K562 (cell line): Measurements from ENCODE around the gene CYP4B1. TPM values are rescaled to one million over a fixed set of nuclear protein-coding genes. Genes with fewer than 3 reads are reported as not detected.

Experiments
- ATAC-seq: fragments of 200-7000 bp; cut with Tn5 transposase; 3 replicates; pipeline ENCODE4 v1.9.1; 2020; ENCODE audit warnings: moderate library complexity
- BruUV-seq: library from RNA; stranded (reverse); fragments of 400-500 nt; replicated peaks from 2 replicates; lab custom pipeline; 2021; lab: Mats Ljungman, UMichigan
- CTCF ChIA-PET: fragments of 300-600 bp; formaldehyde crosslinking; extraction: SDS; loops from one replicate; lab custom pipeline; 2021; ENCODE audit warnings: low intra/inter-chr PET ratio; lab: Yijun Ruan, JAX
- POLR2A ChIA-PET: fragments of 300-600, 350-650 bp; sonication (Branson Sonifier 250); formaldehyde crosslinking; extraction: SDS; loops from one replicate; lab custom pipeline; 2021; ENCODE audit warnings: antibody characterized with exemption, inconsistent platforms; lab: Yijun Ruan, JAX
- DNase-seq, 4 experiments: peaks; one replicate each; pipeline versions ENCODE4 v3.0.0 to v3.0.0-alpha.2; 2011 to 2018; ENCODE audit warnings: low spot score in 3 of 4, mixed read lengths in 3 of 4; ENCODE audit errors: extremely low read depth in 1 of 4
- FAIRE-seq: peaks from 2 replicates; lab custom pipeline; 2011; peaks lifted over from hg19 to GRCh38; lab: Jason Lieb, UNC
- H2AFZ ChIP-seq: 2 replicates; pipeline ENCODE4 v1.6.0; 2011; ENCODE audit warnings: low read depth, low read length, control low read depth, inconsistent platforms
- H3K27ac ChIP-seq: fragments of 200-600 bp; 3 replicates; pipeline ENCODE4 v1.8.0; 2011; ENCODE audit warnings: low read depth, mild to moderate bottlenecking, control low read depth, inconsistent platforms, low read length, moderate library complexity, mixed read lengths; ENCODE audit errors: extremely low read depth
- H3K27me3 ChIP-seq, 2 experiments: fragments of 300-600 bp in 1 of 2; 2 replicates in 1 of 2; 3 replicates in 1 of 2; pipeline versions ENCODE4 v1.6.0 to v1.8.0; 2011; ENCODE audit warnings: inconsistent platforms in 2 of 2, low read length in 2 of 2, mild to moderate bottlenecking in 1 of 2, mixed read lengths in 1 of 2, moderate library complexity in 1 of 2; ENCODE audit not compliant: control insufficient read depth in 2 of 2, insufficient read depth in 2 of 2
- H3K36me3 ChIP-seq: fragments of 300-600 bp; 3 replicates; pipeline ENCODE4 v1.8.0; 2011; ENCODE audit warnings: mild to moderate bottlenecking, low read length, inconsistent platforms; ENCODE audit not compliant: control insufficient read depth, insufficient read depth
- H3K4me1 ChIP-seq, 2 experiments: fragments of 200-600 bp in 1 of 2; replicated peaks in 1 of 2; 2 replicates in 1 of 2; 3 replicates in 1 of 2; pipeline versions ENCODE4 v1.5.1 to v1.8.0; 2011; ENCODE audit warnings: inconsistent platforms in 2 of 2, low read length in 2 of 2, mild to moderate bottlenecking in 1 of 2, mixed read lengths in 1 of 2, moderate library complexity in 1 of 2; ENCODE audit not compliant: control insufficient read depth in 2 of 2, insufficient read depth in 2 of 2
- H3K4me2 ChIP-seq: 2 replicates; pipeline ENCODE4 v1.6.1; 2011; ENCODE audit warnings: low read length, control low read depth, inconsistent platforms, mixed read lengths; ENCODE audit not compliant: insufficient read depth
- H3K4me3 ChIP-seq: fragments of 200-600 bp; sonication (generic), shearing (Covaris generic); 2 replicates; pipeline ENCODE4 v1.5.1; 2016; ENCODE audit warnings: control low read depth, inconsistent platforms
- H3K79me2 ChIP-seq: fragments of 200-600 bp; 3 replicates; pipeline ENCODE4 v1.8.0; 2011; ENCODE audit warnings: low read length, inconsistent platforms; ENCODE audit not compliant: control insufficient read depth, insufficient read depth
- H3K9ac ChIP-seq, 2 experiments: 2 replicates each; pipeline versions ENCODE4 v1.6.0 to v1.6.1; 2011; ENCODE audit warnings: low read depth in 2 of 2, low read length in 2 of 2, control low read depth in 1 of 2, inconsistent platforms in 1 of 2, mild to moderate bottlenecking in 1 of 2, mixed read lengths in 1 of 2; ENCODE audit not compliant: insufficient read depth in 1 of 2
- H3K9me1 ChIP-seq: one replicate; pipeline ENCODE4 v1.6.0; 2011; ENCODE audit warnings: inconsistent platforms, mild to moderate bottlenecking, low read length, moderate library complexity; ENCODE audit not compliant: control insufficient read depth, insufficient read depth
- H3K9me3 ChIP-seq: replicated peaks from 2 replicates; pipeline ENCODE4 v1.5.1; 2011; ENCODE audit warnings: low read depth, low read length, inconsistent platforms; ENCODE audit not compliant: control insufficient read depth, insufficient read depth
- H4K20me1 ChIP-seq: replicated peaks from 2 replicates; pipeline ENCODE4 v1.6.1; 2011; ENCODE audit warnings: low read length, inconsistent platforms, mixed read lengths; ENCODE audit not compliant: control insufficient read depth, insufficient read depth
- BCOR ChIP-seq: fragments of 450-650 bp; IDR thresholded peaks from 2 replicates; pipeline ENCODE4 v1.6.1; 2016
- CAMTA2 ChIP-seq: fragments of 250-450 bp; sonication (Bioruptor Pico); conservative IDR thresholded peaks from 2 replicates; pipeline ENCODE4 v1.5.1; 2022
- DDX20 ChIP-seq: fragments of 450-650 bp; IDR thresholded peaks from 2 replicates; pipeline ENCODE4 v1.6.1; 2016; ENCODE audit warnings: missing genetic modification characterization, low read depth, mild to moderate bottlenecking, missing compliant biosample characterization, moderate library complexity
- E2F1 ChIP-seq: sonication (generic); formaldehyde crosslinking; IDR thresholded peaks from 2 replicates; pipeline ENCODE4 v1.8.1; 2023; ENCODE audit warnings: mild to moderate bottlenecking, missing genetic modification reagents, moderate library complexity
- E2F6 ChIP-seq, 2 experiments: IDR thresholded peaks; 2 replicates each; pipeline ENCODE4 v1.6.1; 2011; ENCODE audit warnings: borderline replicate concordance in 1 of 2, control low read depth in 1 of 2, low read depth in 1 of 2, low read length in 1 of 2, mild to moderate bottlenecking in 1 of 2, mixed read lengths in 1 of 2, moderate library complexity in 1 of 2; ENCODE audit not compliant: insufficient read depth in 1 of 2, insufficient read length in 1 of 2, poor library complexity in 1 of 2, severe bottlenecking in 1 of 2; ENCODE audit errors: extremely low read depth in 1 of 2
- FOXO4 ChIP-seq: fragments of 450-650 bp; formaldehyde crosslinking; IDR thresholded peaks from 2 replicates; pipeline ENCODE4 v1.4.0; 2020; ENCODE audit warnings: mild to moderate bottlenecking, moderate library complexity
- GABPB1 ChIP-seq: sonication (generic); formaldehyde crosslinking; IDR thresholded peaks from 2 replicates; pipeline ENCODE4 v1.8.0; 2022; ENCODE audit warnings: mild to moderate bottlenecking, missing genetic modification reagents
- HDAC6 ChIP-seq: IDR thresholded peaks from 2 replicates; pipeline ENCODE4 v1.6.1; 2012; ENCODE audit warnings: low read depth, mild to moderate bottlenecking, control low read depth, inconsistent platforms, low read length, moderate library complexity
- KLF10 ChIP-seq: fragments of 250-450 bp; sonication (Bioruptor Pico); IDR thresholded peaks from 2 replicates; pipeline ENCODE4 v1.6.1; 2021; ENCODE audit warnings: matching md5 sums
- MCM7 ChIP-seq, 2 experiments: fragments of 450-650 bp; IDR thresholded peaks; 2 replicates each; pipeline ENCODE4 v1.6.1; 2016 to 2018
- NR2C2 ChIP-seq, 2 experiments: fragments of 200-800 bp in 1 of 2; sonication (Bioruptor generic) in 1 of 2; sonication (generic) in 1 of 2; formaldehyde crosslinking in 1 of 2; IDR thresholded peaks; 2 replicates each; pipeline versions ENCODE4 v1.6.1 to v1.8.0; 2016 to 2022; ENCODE audit warnings: mild to moderate bottlenecking in 1 of 2, missing compliant biosample characterization in 1 of 2, missing genetic modification characterization in 1 of 2, missing genetic modification reagents in 1 of 2
- NR2F6 ChIP-seq: fragments of 450-650 bp; formaldehyde crosslinking; IDR thresholded peaks from 2 replicates; pipeline ENCODE4 v1.4.0; 2020; ENCODE audit warnings: mild to moderate bottlenecking
- RBFOX2 ChIP-seq: fragments of 200-400 bp; formaldehyde crosslinking; IDR thresholded peaks from 2 replicates; pipeline ENCODE4 v1.6.1; 2017; ENCODE audit warnings: low read depth, mild to moderate bottlenecking, low read length, moderate library complexity
- SMAD4 ChIP-seq: fragments of 250-450 bp; sonication (Bioruptor Pico); conservative IDR thresholded peaks from 2 replicates; pipeline ENCODE4 v1.8.0; 2021; ENCODE audit warnings: inconsistent platforms, mild to moderate bottlenecking, moderate library complexity
- SPI1 ChIP-seq: IDR thresholded peaks from 2 replicates; pipeline ENCODE4 v1.6.1; 2011; ENCODE audit warnings: low read depth, low read length, control low read depth, borderline replicate concordance
- TCF15 ChIP-seq: fragments of 250-450 bp; sonication (Bioruptor Pico); IDR thresholded peaks from 2 replicates; pipeline ENCODE4 v1.8.0; 2022; ENCODE audit warnings: moderate library complexity, mild to moderate bottlenecking, inconsistent platforms
- TEAD4 ChIP-seq, 2 experiments: sonication (generic) in 1 of 2; formaldehyde crosslinking in 1 of 2; IDR thresholded peaks; 2 replicates each; pipeline versions ENCODE4 v1.6.1 to v1.8.0; 2012 to 2022; ENCODE audit warnings: borderline replicate concordance in 1 of 2, inconsistent platforms in 1 of 2, low read length in 1 of 2, mild to moderate bottlenecking in 1 of 2, missing genetic modification reagents in 1 of 2
- ZBTB1 ChIP-seq: sonication (generic); formaldehyde crosslinking; IDR thresholded peaks from 2 replicates; pipeline ENCODE4 v1.8.1; 2023; ENCODE audit warnings: missing genetic modification reagents, low read depth, mild to moderate bottlenecking, borderline replicate concordance
- WGBS: fragments of 100-300 bp; shearing (Covaris generic); methylation state at CpG from one replicate; pipeline ENCODE4 v1.1.6; 2016; ENCODE audit warnings: low coverage, mixed read lengths; ENCODE audit not compliant: insufficient coverage; ENCODE audit errors: missing lambda C conversion rate; 5-methylcytosine and 5-hydroxymethylcytosine counted together
- in situ Hi-C: fragments of 300-500 bp; cut with MboI; formaldehyde crosslinking; loops from 4 replicates; pipeline ENCODE4 v1.15.0; 2018; ENCODE audit warnings: inconsistent platforms, mixed read lengths
- intact Hi-C: fragments of 100-400 bp; cut with micrococcal nuclease; formaldehyde crosslinking; loops from 2 replicates; pipeline ENCODE4 v1.14.2; 2022
- polyA plus RNA-seq, 8 experiments: library from polyadenylated mRNA; depleted of rRNA in 4 of 8; stranded (reverse) in 5 of 8; unstranded in 3 of 8; fragments of >200 nt; fragmentation: Nextera tagmentation in 2 of 8; fragmentation: Illumina TruSeq in 1 of 8; extraction: Ambion mirVana in 2 of 8; extraction: Trizol in 1 of 8; gene quantifications; 2 replicates each; pipeline versions ENCODE4 v1.2.1 to v1.2.3, GENCODE V29; 2011 to 2014; ENCODE audit warnings: inconsistent platforms in 1 of 8, missing spikeins in 1 of 8
- total RNA-seq, 7 experiments: library from RNA; depleted of rRNA in 6 of 7; stranded (reverse); fragments of >200 nt in 6 of 7; fragmentation: Illumina TruSeq in 2 of 7; extraction: Trizol in 2 of 7; gene quantifications; 2 replicates each; pipeline versions ENCODE4 v1.2.1 to v1.2.3, GENCODE V29; 2011 to 2021; ENCODE audit warnings: low replicate concordance in 1 of 7

The CYP4B1 gene
- total and polyA plus RNA-seq, 9 of the 15 experiments (the other 6 are each of a cell fraction or from before 2014, with no cell fraction given), result 0.69 TPM; not detected in 8

- ChIA-PET POLR2A (interaction anchor here (1.4 kb wide), 1 partner anchor 8 kb away, joined by 4 read pairs; no protein-coding TSS in a partner anchor), CTCF (no interaction called here)
- Histone ChIP-seq H4K20me1 (no peaks in the 10 kb centered on the region), H3K4me1 (no peaks in the 10 kb centered on the region), H3K27me3 (peaks cover 0 to 11% of the 10 kb centered on the region in 2 experiments; a peak in 2 of 5 replicates), H3K9me3 (no peaks in the 10 kb centered on the region), H3K9ac (no peak overlapping the region), H3K27ac (no peak overlapping the region), H3K9me1 (no peaks in the 10 kb centered on the region), H3K36me3 (no peaks in the 10 kb centered on the region), H2AFZ (no peak overlapping the region), H3K4me3 (no peak overlapping the region), H3K4me2 (no peak overlapping the region), H3K79me2 (no peaks in the 10 kb centered on the region)
- DNase-seq (no peak), FAIRE-seq (no peak), ATAC-seq (no peak)
- intact Hi-C loops, result no loop called here
- BruUV-seq, result no TSS peak
- in situ Hi-C loops, result no loop called here
- WGBS, result 0% methylated on average over 6 of the region's 6 CpGs
- no peak for TF ChIP-seq ZBTB1 (CRISPR knock-in tag)
- no peak for TF ChIP-seq E2F6 (IDR thresholded peaks at IDR 0.05; ENCODE audit: borderline replicate concordance in 1 of 2, extremely low read depth in 1 of 2, insufficient read depth in 1 of 2, insufficient read length in 1 of 2, low read depth in 1 of 2, low read length in 1 of 2, poor library complexity in 1 of 2, severe bottlenecking in 1 of 2)
- no peak for TF ChIP-seq SPI1
- no peak for TF ChIP-seq RBFOX2
- no peak for TF ChIP-seq NR2C2 (CRISPR knock-in tag; IDR thresholded peaks at IDR 0.05)
- TF ChIP-seq NR2C2 (tag; IDR thresholded peaks at IDR 0.05), result no peak
- no peak for TF ChIP-seq FOXO4 (CRISPR knock-in tag)
- no peak for TF ChIP-seq DDX20 (tag)
- TF ChIP-seq GABPB1 (CRISPR knock-in tag), result no peak
- no peak for TF ChIP-seq KLF10 (CRISPR knock-in tag)
- TF ChIP-seq E2F1 (CRISPR knock-in tag), result no peak
- TF ChIP-seq SMAD4 (CRISPR knock-in tag), result no peak
- TF ChIP-seq NR2F6 (CRISPR knock-in tag), result no peak
- TF ChIP-seq BCOR, result no peak
- TF ChIP-seq TEAD4 (IDR thresholded peaks at IDR 0.05; ENCODE audit: low read length), result no peak
- TF ChIP-seq TEAD4 (CRISPR knock-in tag; IDR thresholded peaks at IDR 0.05; ENCODE audit: borderline replicate concordance), result no peak
- TF ChIP-seq CAMTA2 (CRISPR knock-in tag), result no peak
- no peak for TF ChIP-seq HDAC6
- TF ChIP-seq MCM7 (IDR thresholded peaks at IDR 0.05), result no peak
- TF ChIP-seq TCF15 (CRISPR knock-in tag), result no peak
Observed at GRCh38 chr1:46802901-46803574, 4.2 kb downstream of the CYP4B1 start.
